Loucy (cell line): ENCODE results near the gene GRID2.

Experiments
- CTCF ChIP-seq: fragments of 200-600 bp; sonication (generic); conservative IDR thresholded peaks from 2 replicates; pipeline ENCODE4 v1.5.1; 2014; ENCODE audit warnings: mild to moderate bottlenecking, antibody characterized with exemption, low read length
- EZH2phosphoT487 ChIP-seq: fragments of 200-600 bp; IDR thresholded peaks from 2 replicates; pipeline ENCODE4 v1.6.1; 2018; ENCODE audit warnings: antibody characterized with exemption, mild to moderate bottlenecking, moderate library complexity, borderline replicate concordance

GRCh38 chr4:92864096-92864495, 560.3 kb downstream of the GRID2 start:
- TF ChIP-seq CTCF (no peak), EZH2phosphoT487 (no peak)
